Limb (tissue), 2 donors: ENCODE measurements around the gene CYP21A2.
"Not testable (repeated sequence)": the region's sequence is repeated elsewhere in the genome, so short reads cannot be mapped to it uniquely, and the experiment has no call there.

Experiments
- DNase-seq, 2 donors: peaks; one replicate each; pipeline ENCODE4 v3.0.0-alpha.2; 2016; ENCODE audit errors: extremely low spot score in 2 of 2

CYP21A2 gene

DNA sequence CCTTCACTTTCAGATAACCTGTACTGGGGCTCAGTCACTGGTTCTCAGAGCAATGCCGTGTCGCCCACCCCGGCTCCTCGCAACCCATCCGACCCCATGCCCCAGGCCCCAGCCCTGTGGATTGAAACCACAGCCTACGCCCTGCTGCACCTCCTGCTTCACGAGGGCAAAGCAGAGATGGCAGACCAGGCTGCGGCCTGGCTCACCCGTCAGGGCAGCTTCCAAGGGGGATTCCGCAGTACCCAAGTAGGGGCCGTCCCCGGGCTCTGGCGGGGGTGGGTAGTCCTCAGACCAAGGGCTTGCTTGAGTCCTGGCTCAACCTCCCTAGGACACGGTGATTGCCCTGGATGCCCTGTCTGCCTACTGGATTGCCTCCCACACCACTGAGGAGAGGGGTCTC, 8.7 kb upstream of the CYP21A2 start:
- not testable (repeated sequence) for DNase-seq

DNA sequence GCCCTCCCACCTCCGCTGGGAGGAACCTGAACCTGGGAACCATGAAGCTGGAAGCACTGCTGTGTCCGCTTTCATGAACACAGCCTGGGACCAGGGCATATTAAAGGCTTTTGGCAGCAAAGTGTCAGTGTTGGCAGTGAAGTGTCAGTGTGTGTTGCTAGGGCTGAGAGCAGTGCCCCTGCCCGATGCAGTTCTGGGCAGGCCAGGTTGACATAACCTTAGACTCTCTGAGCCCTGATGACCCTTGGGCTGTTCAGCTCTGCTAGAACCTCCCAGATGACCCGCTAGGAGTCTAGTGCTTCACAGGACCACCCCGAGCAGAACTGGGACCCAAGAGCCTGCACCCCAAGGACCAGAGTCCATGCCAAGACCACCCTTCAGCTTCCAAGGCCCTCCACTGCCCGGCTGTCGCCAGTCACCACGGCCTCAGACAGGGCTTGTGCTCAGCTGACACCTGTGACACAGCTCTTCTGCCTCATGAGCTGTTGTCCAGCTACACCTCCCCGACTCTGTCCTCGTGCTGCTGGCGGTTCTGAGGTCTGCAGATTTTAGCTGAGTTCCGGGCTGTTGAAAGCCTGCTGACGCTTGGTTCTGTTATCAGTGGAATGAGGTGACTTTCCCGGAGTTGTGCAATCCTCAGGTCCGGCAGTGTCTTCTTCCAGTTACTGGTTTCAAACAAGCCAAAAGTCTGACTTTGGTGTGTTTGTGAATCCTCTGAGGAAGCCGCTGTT, 2.8 kb upstream of the CYP21A2 start:
- DNase-seq = not testable (repeated sequence)

- DNase-seq = not testable (repeated sequence)
These were observed 1.1 kb upstream of the CYP21A2 start for GRCh38 chr6:32037136-32037535.

GRCh38 chr6:32038878-32039277, 663 bp downstream of the CYP21A2 start:
- not testable (repeated sequence) for DNase-seq

GRCh38 chr6:32039321-32040274, 1.4 kb downstream of the CYP21A2 start:
- DNase-seq = not testable (repeated sequence)

GRCh38 chr6:32040299-32041049, 2.3 kb downstream of the CYP21A2 start:
- not testable (repeated sequence) for DNase-seq

DNA sequence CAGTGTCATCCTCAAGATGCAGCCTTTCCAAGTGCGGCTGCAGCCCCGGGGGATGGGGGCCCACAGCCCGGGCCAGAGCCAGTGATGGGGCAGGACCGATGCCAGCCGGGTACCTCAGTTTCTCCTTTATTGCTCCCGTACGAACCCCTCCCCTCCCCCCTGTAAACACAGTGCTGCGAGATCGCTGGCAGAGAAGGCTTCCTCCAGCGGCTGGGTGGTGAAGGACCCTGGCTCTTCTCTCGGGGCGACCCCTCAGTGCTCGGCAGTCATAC, 2.8 kb downstream of the CYP21A2 start:
- DNase-seq = not testable (repeated sequence)

GRCh38 chr6:32041385-32041784, 3.2 kb downstream of the CYP21A2 start:
- DNase-seq = not testable (repeated sequence)

DNA sequence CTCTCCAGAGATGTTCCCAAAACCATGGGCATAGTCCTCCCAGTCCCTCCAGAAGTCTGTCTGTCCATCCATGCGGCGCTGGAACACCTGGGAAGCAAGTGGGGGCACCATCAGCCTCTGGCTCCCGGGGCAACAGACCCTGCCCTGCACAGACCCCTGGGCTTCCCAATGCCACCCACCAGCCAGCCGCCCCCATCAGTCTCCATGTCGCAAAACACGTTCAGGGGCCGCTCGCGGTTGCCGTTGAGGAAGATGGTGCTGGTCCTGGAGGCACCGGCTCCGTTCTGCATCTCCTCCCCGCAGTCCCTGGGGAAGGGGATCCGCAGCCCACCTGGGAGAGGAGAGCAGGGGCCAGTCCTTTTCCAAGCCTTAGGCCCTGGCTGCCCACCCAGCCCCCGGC, 4.1 kb downstream of the CYP21A2 start:
- DNase-seq = not testable (repeated sequence)

DNA sequence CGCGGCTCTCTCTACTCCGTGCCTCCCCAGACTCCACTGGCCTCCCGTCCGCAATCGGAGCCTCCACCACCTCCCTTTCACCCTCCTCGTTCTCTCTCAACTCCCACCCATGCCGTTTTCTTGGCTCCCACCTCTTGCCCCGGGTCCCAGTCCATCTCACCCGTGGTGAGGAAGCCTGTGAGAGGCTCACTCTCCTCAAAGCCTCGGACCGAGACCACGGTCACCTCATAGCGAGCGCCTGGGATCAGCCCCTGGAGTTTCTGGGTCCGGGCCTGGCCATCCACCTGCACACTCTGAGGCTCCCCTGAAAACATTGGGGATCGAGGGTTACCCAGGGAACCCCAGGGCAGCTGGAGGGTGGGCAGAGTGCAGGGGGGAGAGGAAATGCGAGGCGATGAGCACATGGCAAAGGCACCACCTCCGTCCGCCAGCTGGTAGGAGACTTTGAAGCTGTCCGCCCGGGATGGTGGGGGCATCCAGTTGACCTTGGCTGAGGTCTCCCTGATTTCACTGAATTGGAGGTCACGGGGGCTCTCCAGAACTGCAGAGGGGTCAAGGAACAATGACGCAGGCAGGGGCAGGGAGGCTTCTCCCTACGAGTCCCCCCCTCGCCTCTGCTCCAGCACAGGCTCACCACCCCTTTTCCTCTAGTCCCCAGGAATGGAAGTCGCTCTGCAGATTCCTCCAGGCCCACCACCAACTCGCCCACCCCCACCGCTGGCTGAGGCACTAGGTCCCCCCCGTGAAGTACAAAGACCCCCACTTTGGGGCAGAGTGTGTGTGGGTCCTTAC, 5.6 kb downstream of the CYP21A2 start:
- not testable (repeated sequence) for DNase-seq

GRCh38 chr6:32044916-32045315, 6.7 kb downstream of the CYP21A2 start:
- not testable (repeated sequence) for DNase-seq

- DNase-seq = peak in 1 of 2 donors; percentile 1
These were observed 7.7 kb downstream of the CYP21A2 start for GRCh38 chr6:32045811-32046449.

DNA sequence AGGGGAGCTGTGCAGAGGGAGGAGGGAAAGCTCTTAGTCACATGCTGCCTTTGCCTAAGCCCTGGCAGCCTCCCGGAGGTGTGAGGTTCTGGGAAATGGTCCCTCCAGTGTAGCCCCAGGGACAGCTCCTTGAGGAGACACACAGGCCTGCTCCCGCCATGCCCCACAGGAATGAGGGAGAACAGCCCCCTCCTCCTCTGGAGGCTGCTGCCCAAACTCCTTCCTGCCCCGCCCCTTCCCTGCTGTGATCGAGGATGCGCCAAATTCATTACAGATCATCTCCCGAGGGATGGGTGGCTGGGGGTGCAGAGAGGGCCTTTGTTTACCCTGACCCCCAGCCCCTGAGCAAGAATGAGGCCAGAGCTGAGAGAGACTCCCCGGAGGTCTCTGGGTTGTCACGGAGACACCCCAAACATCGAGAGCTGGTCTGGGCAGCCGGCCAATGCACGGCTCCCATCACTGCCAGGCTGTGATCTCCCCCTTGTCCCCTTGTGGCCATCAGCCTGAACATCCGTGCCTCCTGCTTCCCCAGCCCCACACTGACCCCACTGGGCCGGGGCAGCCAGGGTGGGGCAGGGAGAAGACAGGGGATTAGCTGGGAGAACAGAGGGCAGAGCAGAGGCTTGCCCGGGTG, 8.4 kb downstream of the CYP21A2 start:
- DNase-seq = peak; percentile 13 to 72

GRCh38 chr6:32047084-32047478, 8.9 kb downstream of the CYP21A2 start:
- peak in 1 of 2 donors; percentile 22 for DNase-seq

- DNase-seq = no peak
These were observed 9.3 kb downstream of the CYP21A2 start for GRCh38 chr6:32047539-32047854.

- peak in 1 of 2 donors; percentile 79 for DNase-seq
These were observed 9.9 kb downstream of the CYP21A2 start for GRCh38 chr6:32047855-32048766.

- DNase-seq = not testable (repeated sequence)
These were observed 10.9 kb downstream of the CYP21A2 start for GRCh38 chr6:32049149-32049548.

GRCh38 chr6:32049736-32050135, 11.5 kb downstream of the CYP21A2 start:
- not testable (repeated sequence) for DNase-seq

GRCh38 chr6:32050562-32050961, 12.3 kb downstream of the CYP21A2 start:
- no peak for DNase-seq
